DND-41 (cell line): ENCODE data around the gene TVP23C.

Source experiments
- ATAC-seq: fragments of 200-7000 bp; cut with Tn5 transposase; 3 replicates; pipeline ENCODE4 v1.9.1; 2021; ENCODE audit warnings: low read depth; ENCODE audit not compliant: insufficient read depth
- DNase-seq: peaks from one replicate; pipeline ENCODE4 v3.0.0-alpha.2; 2020
- H2AFZ ChIP-seq: 2 replicates; pipeline ENCODE4 v1.6.0; 2012; ENCODE audit warnings: low read depth, low read length
- H3K27ac ChIP-seq: 2 replicates; pipeline ENCODE4 v1.5.1; 2012; ENCODE audit warnings: low read length, inconsistent platforms
- H3K27me3 ChIP-seq: fragments of 200-600 bp; sonication (generic); 2 replicates; pipeline ENCODE4 v1.6.0; 2012; ENCODE audit warnings: low read length, mild to moderate bottlenecking, inconsistent platforms; ENCODE audit not compliant: insufficient read depth, poor library complexity
- H3K36me3 ChIP-seq: 2 replicates; pipeline ENCODE4 v1.5.1; 2012; ENCODE audit warnings: low read length, inconsistent platforms; ENCODE audit not compliant: insufficient read depth
- H3K4me1 ChIP-seq: 2 replicates; pipeline ENCODE4 v1.5.1; 2012; ENCODE audit warnings: mild to moderate bottlenecking, low read length; ENCODE audit not compliant: insufficient read depth
- H3K4me2 ChIP-seq: 2 replicates; pipeline ENCODE4 v1.6.0; 2012; ENCODE audit warnings: mild to moderate bottlenecking, moderate library complexity, low read length, inconsistent platforms; ENCODE audit not compliant: insufficient read depth
- H3K4me3 ChIP-seq, 2 experiments: fragments of 200-600 bp in 1 of 2; shearing (Covaris generic) in 1 of 2; 2 replicates each; pipeline ENCODE4 v1.5.1; 2012 to 2016; ENCODE audit warnings: inconsistent platforms in 2 of 2, low read length in 2 of 2, mild to moderate bottlenecking in 2 of 2, low read depth in 1 of 2, moderate library complexity in 1 of 2
- H3K79me2 ChIP-seq: 2 replicates; pipeline ENCODE4 v1.6.0; 2012; ENCODE audit warnings: low read length, inconsistent platforms; ENCODE audit not compliant: insufficient read depth
- H3K9ac ChIP-seq: 2 replicates; pipeline ENCODE4 v1.6.0; 2012; ENCODE audit warnings: low read depth, mild to moderate bottlenecking, inconsistent platforms, low read length, moderate library complexity
- H3K9me3 ChIP-seq: 2 replicates; pipeline ENCODE4 v1.5.1; 2012; ENCODE audit warnings: low read length, moderate library complexity, mild to moderate bottlenecking, inconsistent platforms; ENCODE audit not compliant: insufficient read depth, severe bottlenecking
- H4K20me1 ChIP-seq: 2 replicates; pipeline ENCODE4 v1.6.0; 2012; ENCODE audit warnings: low read length; ENCODE audit not compliant: insufficient read depth
- EZH2 ChIP-seq: IDR thresholded peaks from 3 replicates; pipeline ENCODE4 v1.6.1; 2012; ENCODE audit warnings: borderline replicate concordance, low read depth, mild to moderate bottlenecking, moderate library complexity, low read length, inconsistent platforms; ENCODE audit not compliant: severe bottlenecking
- TF ChIP-seq, protein P1 (sequence below): IDR thresholded peaks from 2 replicates; pipeline ENCODE4 v1.5.1; 2012; ENCODE audit warnings: borderline replicate concordance, low read length, moderate library complexity, mild to moderate bottlenecking; ENCODE audit not compliant: poor library complexity, severe bottlenecking; ENCODE audit errors: extremely low read depth

The TVP23C gene

DNA sequence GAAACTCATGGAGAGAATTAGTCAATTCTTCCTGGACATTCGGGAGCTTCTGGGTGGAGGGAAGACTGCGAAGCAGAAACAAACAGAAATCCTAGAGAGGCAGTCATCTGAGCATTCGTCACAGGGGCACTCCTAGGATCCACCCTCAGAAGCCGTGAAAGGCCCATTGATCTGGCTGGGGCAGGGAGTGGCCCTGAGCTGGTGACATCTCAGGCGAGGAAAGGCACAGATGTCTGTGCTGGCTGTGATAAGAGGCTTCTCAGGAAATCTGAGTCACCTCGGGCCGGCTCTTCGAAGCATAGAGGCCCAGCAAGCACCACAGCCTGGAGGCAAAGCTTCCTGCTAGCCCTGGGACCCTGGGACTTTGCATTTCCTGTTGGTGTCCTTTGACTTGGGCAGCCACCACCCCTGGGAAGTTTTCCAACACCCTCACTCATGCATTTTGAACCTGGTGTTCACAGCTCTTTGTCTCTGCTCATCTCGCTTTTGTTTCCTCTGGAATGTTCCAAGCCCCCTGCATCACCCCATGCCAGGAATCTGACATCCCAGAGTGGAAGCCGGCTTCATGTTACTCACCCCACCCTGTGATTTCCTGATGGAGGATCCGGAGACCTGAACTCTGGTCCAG is 72.5 kb downstream of the TVP23C start:
- DNase-seq (no peak), ATAC-seq (no peak)
- Histone ChIP-seq H3K36me3 (no peaks in the 10 kb centered on the region), H3K9ac (no peak overlapping the region), H3K27ac (no peak overlapping the region), H4K20me1 (no peaks in the 10 kb centered on the region), H3K9me3 (no peaks in the 10 kb centered on the region), H3K4me2 (no peak overlapping the region), H2AFZ (no peak overlapping the region), H3K4me3 (no peak overlapping the region), H3K79me2 (no peaks in the 10 kb centered on the region), H3K27me3 (no peaks in the 10 kb centered on the region), H3K4me1 (no peaks in the 10 kb centered on the region)
- TF ChIP-seq EZH2: no peak
- TF ChIP-seq, protein P1, sequence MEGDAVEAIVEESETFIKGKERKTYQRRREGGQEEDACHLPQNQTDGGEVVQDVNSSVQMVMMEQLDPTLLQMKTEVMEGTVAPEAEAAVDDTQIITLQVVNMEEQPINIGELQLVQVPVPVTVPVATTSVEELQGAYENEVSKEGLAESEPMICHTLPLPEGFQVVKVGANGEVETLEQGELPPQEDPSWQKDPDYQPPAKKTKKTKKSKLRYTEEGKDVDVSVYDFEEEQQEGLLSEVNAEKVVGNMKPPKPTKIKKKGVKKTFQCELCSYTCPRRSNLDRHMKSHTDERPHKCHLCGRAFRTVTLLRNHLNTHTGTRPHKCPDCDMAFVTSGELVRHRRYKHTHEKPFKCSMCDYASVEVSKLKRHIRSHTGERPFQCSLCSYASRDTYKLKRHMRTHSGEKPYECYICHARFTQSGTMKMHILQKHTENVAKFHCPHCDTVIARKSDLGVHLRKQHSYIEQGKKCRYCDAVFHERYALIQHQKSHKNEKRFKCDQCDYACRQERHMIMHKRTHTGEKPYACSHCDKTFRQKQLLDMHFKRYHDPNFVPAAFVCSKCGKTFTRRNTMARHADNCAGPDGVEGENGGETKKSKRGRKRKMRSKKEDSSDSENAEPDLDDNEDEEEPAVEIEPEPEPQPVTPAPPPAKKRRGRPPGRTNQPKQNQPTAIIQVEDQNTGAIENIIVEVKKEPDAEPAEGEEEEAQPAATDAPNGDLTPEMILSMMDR: no peak

DNA sequence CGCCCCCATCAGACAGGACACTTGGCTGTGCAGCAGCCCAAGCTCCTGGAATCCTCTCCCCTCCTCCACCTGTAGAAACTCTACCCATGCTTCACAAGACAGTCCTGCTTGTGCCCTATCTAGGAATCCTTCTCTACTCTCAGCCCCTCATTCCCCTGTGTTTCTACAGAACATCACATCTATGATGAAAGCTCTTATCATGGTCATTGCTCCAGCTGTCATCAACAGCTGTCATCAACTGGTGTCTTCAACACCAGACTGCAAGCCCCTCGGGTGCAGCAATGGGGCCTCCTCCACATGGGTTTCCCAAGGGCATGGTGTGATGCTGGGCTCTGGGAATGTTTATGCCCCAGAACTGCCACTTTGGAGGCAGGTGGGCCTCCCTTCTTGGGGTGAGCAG is 74.7 kb downstream of the TVP23C start:
- ATAC-seq (no peak), DNase-seq (no peak)
- no peak overlapping the region for H3K4me2 ChIP-seq
- H3K9me3 ChIP-seq: no peaks in the 10 kb centered on the region
- no peak overlapping the region for H3K4me3 ChIP-seq
- H3K27me3 ChIP-seq: no peaks in the 10 kb centered on the region
- H3K4me1 ChIP-seq: no peaks in the 10 kb centered on the region
- no peak overlapping the region for H3K9ac ChIP-seq
- TF ChIP-seq EZH2: no peak
- TF ChIP-seq, protein P1: no peak
- no peaks in the 10 kb centered on the region for H3K36me3 ChIP-seq
- no peak overlapping the region for H2AFZ ChIP-seq
- no peak overlapping the region for H3K27ac ChIP-seq
- no peaks in the 10 kb centered on the region for H4K20me1 ChIP-seq
- H3K79me2 ChIP-seq: no peaks in the 10 kb centered on the region

DNA sequence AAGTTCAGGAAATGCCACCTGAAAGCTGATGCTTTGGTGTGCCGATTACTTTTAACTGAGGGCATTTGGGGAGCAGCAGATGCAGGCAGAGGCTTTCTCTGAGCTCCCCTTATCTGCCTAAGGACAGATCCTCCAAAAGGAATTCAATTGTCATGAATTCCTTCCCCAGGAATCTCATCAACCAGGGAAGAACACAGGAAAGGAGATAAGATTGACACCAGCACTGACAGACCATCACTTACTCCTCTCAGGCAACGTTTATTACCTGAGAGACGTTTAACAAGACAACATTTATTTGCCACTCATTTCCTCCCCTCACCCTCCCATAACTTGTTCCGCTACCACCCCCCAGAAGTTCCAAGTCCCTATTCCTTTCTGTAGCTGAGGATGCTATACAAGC is 78.2 kb downstream of the TVP23C start:
- Histone ChIP-seq H3K36me3 (no peaks in the 10 kb centered on the region), H3K79me2 (no peaks in the 10 kb centered on the region), H3K27ac (no peak overlapping the region), H3K9ac (no peak overlapping the region), H3K27me3 (no peaks in the 10 kb centered on the region), H2AFZ (no peak overlapping the region), H3K4me3 (no peak overlapping the region), H3K4me1 (no peaks in the 10 kb centered on the region), H4K20me1 (no peaks in the 10 kb centered on the region), H3K4me2 (no peak overlapping the region), H3K9me3 (no peaks in the 10 kb centered on the region)
- no peak for ATAC-seq
- no peak for TF ChIP-seq EZH2
- TF ChIP-seq, protein P1: no peak
- no peak for DNase-seq
